KMS-11 (cell line): ENCODE data around the gene LEPROT.

ENCODE experiments used
- H2AFZ ChIP-seq: fragments of 200-600 bp; sonication (generic); 2 replicates; pipeline ENCODE4 v1.6.1; 2016; ENCODE audit warnings: antibody characterized with exemption, mixed run types, low read depth
- H3K27ac ChIP-seq: fragments of 200-600 bp; sonication (generic); 2 replicates; pipeline ENCODE4 v1.6.1; 2016; ENCODE audit warnings: mild to moderate bottlenecking, mixed run types
- H3K27me3 ChIP-seq: fragments of 200-600 bp; sonication (generic); 2 replicates; pipeline ENCODE4 v1.6.1; 2017; ENCODE audit warnings: mild to moderate bottlenecking, low read depth, mixed run types, moderate library complexity; ENCODE audit not compliant: insufficient read depth
- H3K36me3 ChIP-seq: fragments of 200-600 bp; sonication (generic); 2 replicates; pipeline ENCODE4 v1.6.1; 2017; ENCODE audit warnings: mild to moderate bottlenecking, mixed run types; ENCODE audit not compliant: insufficient read depth
- H3K4me1 ChIP-seq: fragments of 200-600 bp; sonication (generic); 2 replicates; pipeline ENCODE4 v1.6.1; 2016; ENCODE audit warnings: mild to moderate bottlenecking, low read depth, mixed run types; ENCODE audit not compliant: poor library complexity, severe bottlenecking
- H3K4me2 ChIP-seq: fragments of 200-600 bp; sonication (generic); 2 replicates; pipeline ENCODE4 v1.7.0; 2016; ENCODE audit warnings: mild to moderate bottlenecking, mixed run types
- H3K4me3 ChIP-seq: fragments of 200-600 bp; sonication (generic); IDR thresholded peaks from 2 replicates; pipeline ENCODE4 v1.6.1; 2017; ENCODE audit warnings: low read depth, low read length, mixed read lengths; ENCODE audit not compliant: insufficient read depth
- H3K79me2 ChIP-seq: fragments of 200-600 bp; sonication (generic); 2 replicates; pipeline ENCODE4 v1.6.1; 2016; ENCODE audit warnings: low read depth, mixed run types; ENCODE audit not compliant: insufficient read depth
- H3K9ac ChIP-seq: fragments of 200-600 bp; sonication (generic); 2 replicates; pipeline ENCODE4 v1.6.1; 2016; ENCODE audit warnings: mild to moderate bottlenecking, mixed run types
- H4K20me1 ChIP-seq: fragments of 200-600 bp; sonication (generic); 2 replicates; pipeline ENCODE4 v1.6.1; 2016; ENCODE audit warnings: mild to moderate bottlenecking, mixed run types; ENCODE audit not compliant: insufficient read depth
- TF ChIP-seq, protein P1 (sequence below): fragments of 200-600 bp; sonication (generic); conservative IDR thresholded peaks from 2 replicates; pipeline ENCODE4 v1.6.1; 2017; ENCODE audit warnings: low read depth, mild to moderate bottlenecking, antibody characterized with exemption, low read length, moderate library complexity, mixed read lengths

Gene LEPROT

DNA sequence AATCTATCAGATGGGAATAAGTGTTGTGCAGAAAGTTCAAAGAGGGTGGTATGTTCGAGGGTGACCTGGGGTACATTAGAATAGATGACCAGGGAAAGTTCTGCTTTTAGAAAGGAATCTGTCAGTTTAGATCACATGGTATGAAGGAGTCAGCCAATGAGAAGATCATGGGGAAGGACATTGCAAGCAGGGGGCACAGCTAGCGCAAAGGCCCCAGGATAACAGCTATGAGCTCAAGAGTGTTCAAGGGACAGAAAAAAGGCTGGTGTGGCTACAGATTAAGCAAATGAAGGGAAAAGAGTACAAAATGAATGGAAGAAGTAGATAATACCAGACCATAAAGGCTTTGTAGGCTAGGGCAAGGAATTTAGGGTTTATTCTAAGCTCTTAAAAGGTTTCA, 8.6 kb downstream of the LEPROT start:
- Histone ChIP-seq H4K20me1 (no peaks in the 10 kb centered on the region), H3K27ac (no peak overlapping the region), H3K79me2 (no peaks in the 10 kb centered on the region), H3K4me1 (no peaks in the 10 kb centered on the region), H3K9ac (no peak overlapping the region), H3K27me3 (no peaks in the 10 kb centered on the region), H3K4me2 (no peak overlapping the region), H3K4me3 (no peak overlapping the region), H3K36me3 (no peaks in the 10 kb centered on the region), H2AFZ (no peak overlapping the region)
- TF ChIP-seq, protein P1, sequence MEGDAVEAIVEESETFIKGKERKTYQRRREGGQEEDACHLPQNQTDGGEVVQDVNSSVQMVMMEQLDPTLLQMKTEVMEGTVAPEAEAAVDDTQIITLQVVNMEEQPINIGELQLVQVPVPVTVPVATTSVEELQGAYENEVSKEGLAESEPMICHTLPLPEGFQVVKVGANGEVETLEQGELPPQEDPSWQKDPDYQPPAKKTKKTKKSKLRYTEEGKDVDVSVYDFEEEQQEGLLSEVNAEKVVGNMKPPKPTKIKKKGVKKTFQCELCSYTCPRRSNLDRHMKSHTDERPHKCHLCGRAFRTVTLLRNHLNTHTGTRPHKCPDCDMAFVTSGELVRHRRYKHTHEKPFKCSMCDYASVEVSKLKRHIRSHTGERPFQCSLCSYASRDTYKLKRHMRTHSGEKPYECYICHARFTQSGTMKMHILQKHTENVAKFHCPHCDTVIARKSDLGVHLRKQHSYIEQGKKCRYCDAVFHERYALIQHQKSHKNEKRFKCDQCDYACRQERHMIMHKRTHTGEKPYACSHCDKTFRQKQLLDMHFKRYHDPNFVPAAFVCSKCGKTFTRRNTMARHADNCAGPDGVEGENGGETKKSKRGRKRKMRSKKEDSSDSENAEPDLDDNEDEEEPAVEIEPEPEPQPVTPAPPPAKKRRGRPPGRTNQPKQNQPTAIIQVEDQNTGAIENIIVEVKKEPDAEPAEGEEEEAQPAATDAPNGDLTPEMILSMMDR: no peak

DNA sequence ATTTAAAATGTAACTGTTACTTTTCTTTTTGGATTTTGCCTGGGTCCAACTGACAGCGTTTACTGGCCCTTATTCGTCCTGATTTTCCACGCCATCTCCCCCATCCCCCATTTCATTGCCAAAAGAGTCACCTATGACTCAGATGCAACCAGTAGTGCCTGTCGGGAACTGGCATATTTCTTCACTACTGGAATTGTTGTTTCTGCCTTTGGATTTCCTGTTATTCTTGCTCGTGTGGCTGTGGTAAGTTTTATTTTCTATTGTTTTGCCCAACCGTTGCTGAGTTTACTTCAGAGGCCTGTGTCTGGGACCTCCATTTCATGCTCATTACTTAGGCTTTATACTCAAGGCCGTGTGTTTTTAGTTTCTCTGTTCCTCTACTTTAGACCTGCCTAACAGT, 9.3 kb downstream of the LEPROT start:
- H3K27ac ChIP-seq: no peak overlapping the region
- no peak overlapping the region for H3K4me3 ChIP-seq
- H3K4me2 ChIP-seq: no peak overlapping the region
- no peaks in the 10 kb centered on the region for H3K27me3 ChIP-seq
- H3K36me3 ChIP-seq: no peaks in the 10 kb centered on the region
- H3K4me1 ChIP-seq: no peaks in the 10 kb centered on the region
- no peaks in the 10 kb centered on the region for H4K20me1 ChIP-seq
- no peaks in the 10 kb centered on the region for H3K79me2 ChIP-seq
- no peak overlapping the region for H3K9ac ChIP-seq
- no peak overlapping the region for H2AFZ ChIP-seq
- TF ChIP-seq, protein P1: no peak

DNA sequence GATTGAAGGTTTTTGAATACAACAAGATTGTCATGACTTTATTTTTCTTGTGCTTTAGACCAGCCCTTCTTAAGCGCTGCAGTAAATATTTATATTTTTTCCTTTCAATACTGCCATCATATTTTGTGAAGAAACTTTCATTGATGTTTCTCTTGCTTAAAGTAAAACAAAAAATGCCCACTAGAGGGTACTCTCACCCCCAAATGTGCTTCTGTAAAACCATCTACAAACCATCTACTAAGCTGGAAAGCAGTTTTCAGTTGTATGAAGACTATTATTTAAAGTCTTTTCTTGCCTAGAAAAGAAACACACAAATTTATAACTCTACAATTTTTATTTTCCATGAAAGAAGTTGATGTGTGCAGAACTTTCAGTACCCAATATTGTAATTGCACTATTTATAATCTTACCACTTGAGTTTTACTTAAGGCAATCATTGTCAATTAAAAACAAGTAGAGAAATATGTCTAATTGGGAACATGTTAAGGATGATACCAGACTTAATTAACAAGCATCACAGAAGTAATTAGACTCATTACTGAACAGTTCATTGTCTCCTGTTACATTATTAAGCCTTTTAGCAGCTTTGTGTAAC, 10.7 kb downstream of the LEPROT start:
- H3K36me3 ChIP-seq: no peaks in the 10 kb centered on the region
- H3K4me3 ChIP-seq: no peak overlapping the region
- H3K27me3 ChIP-seq: no peaks in the 10 kb centered on the region
- TF ChIP-seq, protein P1: peak; percentile 59
- H3K4me2 ChIP-seq: no peak overlapping the region
- no peaks in the 10 kb centered on the region for H4K20me1 ChIP-seq
- H3K79me2 ChIP-seq: no peaks in the 10 kb centered on the region
- H3K9ac ChIP-seq: no peak overlapping the region
- H3K4me1 ChIP-seq: no peaks in the 10 kb centered on the region
- no peak overlapping the region for H2AFZ ChIP-seq
- no peak overlapping the region for H3K27ac ChIP-seq

DNA sequence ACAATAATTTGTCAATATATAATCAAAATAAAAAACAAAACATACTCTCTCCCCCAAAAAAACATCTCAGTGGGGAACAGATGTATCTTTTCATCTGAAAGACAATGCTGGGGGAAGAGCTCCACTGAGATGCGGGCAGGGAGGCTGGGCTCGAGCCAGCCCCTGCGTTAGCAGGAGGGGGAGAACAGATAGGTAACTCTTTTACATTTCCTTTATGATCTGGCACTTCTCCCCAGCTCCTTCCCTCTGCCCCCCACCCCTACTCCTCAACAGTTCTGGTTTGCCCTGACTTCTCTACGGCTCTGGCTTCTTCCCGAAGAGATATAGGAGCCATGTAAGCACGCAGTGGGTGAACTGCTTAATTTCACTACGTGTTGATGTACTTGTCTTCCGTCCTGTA, 12.4 kb downstream of the LEPROT start:
- no peak overlapping the region for H2AFZ ChIP-seq
- H3K9ac ChIP-seq: no peak overlapping the region
- H3K27me3 ChIP-seq: no peaks in the 10 kb centered on the region
- no peaks in the 10 kb centered on the region for H4K20me1 ChIP-seq
- H3K79me2 ChIP-seq: no peaks in the 10 kb centered on the region
- no peaks in the 10 kb centered on the region for H3K36me3 ChIP-seq
- no peak overlapping the region for H3K4me3 ChIP-seq
- H3K27ac ChIP-seq: no peak overlapping the region
- no peak overlapping the region for H3K4me2 ChIP-seq
- no peaks in the 10 kb centered on the region for H3K4me1 ChIP-seq
- TF ChIP-seq, protein P1: no peak
